SKM-1 (cell line): ENCODE data around the gene DNAI4.
"Not testable (repeated sequence)": the region's sequence is repeated elsewhere in the genome, so short reads cannot be mapped to it uniquely, and the experiment has no call there.

ENCODE experiments used
- DNase-seq: peaks from one replicate; lab custom pipeline; 2025; ENCODE audit not compliant: unreplicated experiment; lab: John Stamatoyannopoulos, UW

The DNAI4 gene

GRCh38 chr1:66929999-66930822 lies 5.6 kb upstream of the DNAI4 start:
- peak; percentile 94 for DNase-seq

GRCh38 chr1:66929691-66929998 lies 5.0 kb upstream of the DNAI4 start:
- no peak for DNase-seq

- no peak for DNase-seq
These were observed 4.6 kb upstream of the DNAI4 start for GRCh38 chr1:66929146-66929688.

GRCh38 chr1:66927528-66927927 lies 2.9 kb upstream of the DNAI4 start:
- DNase-seq = no peak

- no peak for DNase-seq
These were observed 1.3 kb upstream of the DNAI4 start for GRCh38 chr1:66925944-66926343.

GRCh38 chr1:66925558-66925910 lies 878 bp upstream of the DNAI4 start:
- DNase-seq = no peak

- DNase-seq = no peak
These were observed 4.1 kb downstream of the DNAI4 start for GRCh38 chr1:66920543-66920942.

GRCh38 chr1:66919828-66920227 lies 4.8 kb downstream of the DNAI4 start:
- no peak for DNase-seq

- DNase-seq = no peak
These were observed 5.6 kb downstream of the DNAI4 start for GRCh38 chr1:66919063-66919462.

GRCh38 chr1:66917476-66917875 lies 7.2 kb downstream of the DNAI4 start:
- no peak for DNase-seq

GRCh38 chr1:66916320-66916719 lies 8.3 kb downstream of the DNAI4 start:
- no peak for DNase-seq

- not testable (repeated sequence) for DNase-seq
These were observed 9.5 kb downstream of the DNAI4 start for GRCh38 chr1:66915203-66915602.

- DNase-seq = no peak
These were observed 30.9 kb downstream of the DNAI4 start for GRCh38 chr1:66893712-66894111.

GRCh38 chr1:66890621-66891020 lies 34.0 kb downstream of the DNAI4 start:
- peak; percentile 74 for DNase-seq

- DNase-seq = no peak
These were observed 35.6 kb downstream of the DNAI4 start for GRCh38 chr1:66889030-66889429.

- DNase-seq = no peak
These were observed 48.0 kb downstream of the DNAI4 start for GRCh38 chr1:66876664-66877063.

GRCh38 chr1:66873111-66873510 lies 51.5 kb downstream of the DNAI4 start:
- no peak for DNase-seq

GRCh38 chr1:66872024-66872423 lies 52.6 kb downstream of the DNAI4 start:
- DNase-seq = not testable (repeated sequence)

GRCh38 chr1:66867501-66867900 lies 57.2 kb downstream of the DNAI4 start:
- no peak for DNase-seq

- no peak for DNase-seq
These were observed 64.1 kb downstream of the DNAI4 start for GRCh38 chr1:66860529-66860928.

GRCh38 chr1:66853379-66853778 lies 71.3 kb downstream of the DNAI4 start:
- DNase-seq = no peak

GRCh38 chr1:66852870-66853269 lies 71.8 kb downstream of the DNAI4 start:
- no peak for DNase-seq

GRCh38 chr1:66850989-66851388 lies 73.7 kb downstream of the DNAI4 start:
- no peak for DNase-seq
